Retina (tissue), 1 donor: ENCODE measurements around the gene LDLRAD4.
"Not testable (repeated sequence)": the region's sequence is repeated elsewhere in the genome, so short reads cannot be mapped to it uniquely, and the experiment has no call there.

Experiments
- DNase-seq: peaks from one replicate; pipeline ENCODE4 v3.0.0-alpha.2; 2016

LDLRAD4 gene

GRCh38 chr18:13585379-13586153 lies 367.0 kb downstream of the LDLRAD4 start:
- no peak for DNase-seq

DNA sequence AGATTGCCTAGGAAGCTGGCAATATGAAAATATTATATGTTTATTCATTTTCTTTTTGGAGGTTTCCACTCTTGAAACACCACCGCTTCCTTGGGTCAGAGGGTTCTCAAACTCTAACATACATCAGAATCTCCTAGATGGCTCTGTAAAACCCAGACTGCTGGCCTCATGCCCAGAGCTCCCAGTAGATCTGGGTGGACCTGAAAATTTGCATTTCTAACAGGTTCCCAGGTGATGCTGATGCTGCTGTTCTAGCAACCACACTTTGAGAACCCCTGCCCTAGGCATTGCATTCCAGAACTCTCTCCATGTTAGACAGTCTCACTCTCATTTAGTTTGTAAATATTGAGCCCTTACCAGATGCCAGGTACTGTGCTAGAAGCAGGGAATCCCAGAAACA lies 368.4 kb downstream of the LDLRAD4 start:
- no peak for DNase-seq

GRCh38 chr18:13587477-13587876 lies 368.9 kb downstream of the LDLRAD4 start:
- DNase-seq, result no peak

- no peak for DNase-seq
Observed at GRCh38 chr18:13587937-13588336, 369.4 kb downstream of the LDLRAD4 start.

GRCh38 chr18:13589316-13589715 lies 370.8 kb downstream of the LDLRAD4 start:
- DNase-seq, result no peak

- no peak for DNase-seq
Observed at GRCh38 chr18:13589943-13590342, 371.4 kb downstream of the LDLRAD4 start.

- no peak for DNase-seq
Observed at GRCh38 chr18:13592246-13592645, 373.7 kb downstream of the LDLRAD4 start.

DNA sequence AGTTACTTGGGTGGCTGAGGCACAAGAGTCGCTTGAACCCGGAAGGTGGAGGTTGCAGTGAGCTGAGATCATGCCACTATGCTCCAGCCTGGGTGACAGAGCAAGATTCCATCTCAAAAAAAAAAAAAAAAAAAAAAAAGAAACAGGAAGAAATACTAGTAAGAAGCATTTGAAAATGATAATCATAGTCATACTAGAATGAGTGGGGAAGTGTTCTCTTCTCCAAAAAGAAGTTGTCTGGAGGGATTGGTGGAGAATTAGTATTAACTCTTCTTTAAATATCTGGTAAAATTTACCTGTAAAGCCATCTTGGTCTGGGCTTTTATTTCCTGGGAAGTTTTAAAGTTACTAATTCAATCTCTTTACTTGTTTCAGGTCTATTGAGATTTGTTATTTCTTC lies 376.0 kb downstream of the LDLRAD4 start:
- no peak for DNase-seq

- no peak for DNase-seq
Observed at GRCh38 chr18:13597068-13597467, 378.5 kb downstream of the LDLRAD4 start.

DNA sequence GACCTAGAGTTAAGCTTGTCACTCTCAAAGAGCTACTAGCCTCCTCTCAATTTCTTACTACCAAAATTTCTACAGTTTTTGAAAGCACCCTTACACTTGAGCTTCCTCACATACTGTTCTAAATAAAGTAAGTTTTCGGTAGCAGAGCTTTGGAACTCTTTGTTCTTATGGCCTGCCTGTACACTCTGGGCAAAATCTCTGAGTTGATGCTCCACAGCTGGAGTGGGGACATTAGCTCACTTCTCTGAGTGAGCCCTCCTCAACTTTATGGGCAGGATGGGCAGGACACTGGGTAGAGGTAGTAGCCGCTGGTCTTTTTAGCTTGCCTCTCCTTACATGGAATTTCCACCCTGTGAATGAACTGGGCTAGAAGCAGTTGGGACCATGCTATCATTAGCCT lies 380.0 kb downstream of the LDLRAD4 start:
- no peak for DNase-seq

DNA sequence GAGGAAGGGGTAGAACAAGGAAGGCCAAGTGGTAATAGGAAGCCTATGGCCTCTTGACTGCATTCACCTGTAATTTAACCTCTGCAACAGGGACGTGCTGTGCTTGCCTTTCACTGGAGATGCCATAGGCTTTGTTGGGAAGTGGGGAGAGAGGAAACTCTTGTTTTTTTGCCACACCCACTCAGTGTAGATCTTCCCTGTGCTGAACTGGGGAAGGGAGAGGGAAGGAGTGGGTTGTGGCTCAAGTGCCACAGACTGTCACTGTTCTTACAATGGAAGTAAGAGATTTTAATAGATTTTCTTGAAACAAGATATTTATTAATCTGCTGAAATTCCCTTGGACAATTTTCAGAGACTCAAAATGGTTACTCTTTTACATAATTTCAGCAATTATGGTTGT lies 380.5 kb downstream of the LDLRAD4 start:
- DNase-seq, result no peak

- no peak for DNase-seq
Observed at GRCh38 chr18:13603304-13604019, 384.9 kb downstream of the LDLRAD4 start.

- DNase-seq, result no peak
Observed at GRCh38 chr18:13604786-13605185, 386.2 kb downstream of the LDLRAD4 start.

- no peak for DNase-seq
Observed at GRCh38 chr18:13605477-13605876, 386.9 kb downstream of the LDLRAD4 start.

GRCh38 chr18:13605901-13606300 lies 387.3 kb downstream of the LDLRAD4 start:
- DNase-seq, result no peak

DNA sequence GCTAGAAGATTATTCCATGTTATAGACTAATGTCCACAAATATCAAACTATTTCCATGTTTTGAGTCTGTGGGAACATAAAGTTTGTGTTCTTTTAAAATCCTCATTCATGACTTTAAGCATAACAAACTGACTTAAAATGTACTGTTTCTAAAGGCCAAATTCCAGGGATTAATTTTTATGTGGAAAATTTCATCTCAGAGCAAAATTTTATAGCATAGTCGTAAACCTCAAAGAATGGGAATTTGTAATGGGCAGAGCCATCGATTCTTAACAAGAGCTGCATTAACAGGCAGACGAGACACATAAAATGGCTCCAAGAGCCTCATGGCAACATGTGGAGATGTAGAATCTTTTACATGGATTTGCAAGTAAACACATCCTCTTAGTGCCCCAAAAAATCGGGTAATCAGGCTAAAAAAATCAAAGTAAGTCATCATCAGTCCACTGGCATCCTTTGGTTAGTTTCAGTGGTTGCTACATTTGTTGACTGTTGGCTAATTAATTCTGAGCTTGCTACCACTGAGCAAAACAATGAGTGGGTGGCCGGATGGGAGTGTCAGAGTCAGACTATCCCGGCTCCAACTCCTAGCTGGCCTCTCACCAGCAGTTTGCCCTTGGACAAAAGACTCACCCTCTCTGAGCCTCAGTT lies 388.2 kb downstream of the LDLRAD4 start:
- no peak for DNase-seq

DNA sequence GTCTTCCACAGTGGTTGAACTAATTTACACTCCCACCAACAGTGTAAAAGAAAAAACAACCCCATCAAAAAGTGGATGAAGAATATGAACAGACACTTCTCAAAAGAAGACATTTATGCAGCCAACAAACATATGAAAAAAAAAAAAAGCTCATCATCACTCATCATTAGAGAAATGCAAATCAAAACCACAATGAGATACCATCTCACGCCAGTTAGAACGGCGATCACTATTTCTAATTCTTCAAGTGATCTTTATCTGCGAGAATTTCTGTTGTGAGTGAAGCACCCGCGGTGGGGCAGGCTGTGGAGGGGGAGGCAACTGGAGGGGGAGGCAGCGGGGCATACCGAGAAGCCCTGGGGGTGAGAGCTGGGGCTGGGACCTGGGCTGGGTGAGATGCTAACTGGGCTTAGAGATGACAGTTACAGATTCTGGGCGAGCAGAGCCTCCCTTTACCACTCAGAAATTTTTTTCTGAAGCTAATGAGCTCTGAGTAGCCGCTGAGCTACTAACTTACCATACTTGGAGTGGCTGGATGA lies 389.5 kb downstream of the LDLRAD4 start:
- DNase-seq, result not testable (repeated sequence)

DNA sequence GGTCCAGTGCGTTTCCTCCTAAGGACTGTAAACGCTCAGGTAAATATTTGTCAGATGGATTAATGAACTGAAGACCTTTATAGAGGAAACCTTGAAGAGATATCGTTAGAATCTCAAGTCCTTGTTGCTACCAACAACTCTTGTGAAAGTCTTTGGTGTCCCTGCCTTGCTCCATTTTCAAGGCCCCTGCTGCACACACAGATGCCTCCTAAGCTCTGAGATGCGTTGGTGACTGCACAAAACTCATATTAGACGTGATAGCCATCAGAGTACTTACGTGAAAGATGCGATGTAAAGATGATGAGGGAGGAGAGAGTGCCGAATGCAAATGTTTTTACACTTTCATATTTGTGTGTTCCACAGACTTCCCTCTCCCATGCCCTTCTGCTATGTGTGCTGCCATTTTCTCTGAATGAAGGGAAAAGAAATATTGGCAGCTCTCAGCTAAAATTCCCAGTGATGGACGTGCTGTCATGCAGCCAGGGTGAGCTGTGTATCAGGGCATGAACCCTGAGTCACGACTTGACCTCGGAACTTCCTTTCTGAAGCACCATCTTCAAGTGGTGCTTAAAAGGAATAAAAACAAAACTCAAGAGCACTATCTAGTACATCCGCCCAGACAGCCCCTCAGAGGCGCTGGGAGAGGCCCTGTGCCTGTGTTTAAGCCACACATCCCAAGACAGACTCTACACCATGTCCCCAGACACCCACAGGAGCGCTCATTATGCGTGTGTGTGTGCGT lies 390.4 kb downstream of the LDLRAD4 start:
- DNase-seq, result no peak

DNA sequence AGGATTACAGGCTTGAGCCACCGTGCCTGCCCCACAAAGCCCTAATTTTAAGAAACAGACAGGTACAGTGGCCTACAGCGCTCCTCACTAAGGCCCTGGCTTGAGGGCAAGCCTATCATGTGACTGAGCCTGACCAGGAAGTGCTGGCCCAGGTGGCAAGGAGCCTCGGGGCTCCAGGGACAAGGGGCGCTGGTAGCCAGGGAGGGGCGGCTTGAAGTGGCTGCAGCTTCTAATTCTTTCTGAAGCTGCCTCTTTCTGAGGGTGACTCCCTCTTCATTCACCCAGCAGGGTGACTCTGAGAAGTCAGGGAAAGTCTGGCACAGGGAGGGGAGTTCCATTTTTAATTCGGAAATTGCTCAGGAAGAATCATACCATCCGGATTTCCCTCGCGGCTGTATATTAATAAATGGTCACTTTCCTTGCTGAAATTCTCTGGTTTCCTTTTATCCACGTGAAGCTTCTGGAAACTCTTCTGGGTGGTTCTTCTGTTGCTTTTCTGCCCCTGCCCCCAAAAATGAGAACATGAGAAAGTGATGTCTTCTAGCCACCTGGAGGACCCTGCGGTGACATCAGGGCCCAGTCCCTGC lies 392.1 kb downstream of the LDLRAD4 start:
- DNase-seq, result no peak

- DNase-seq, result no peak
Observed at GRCh38 chr18:13611142-13611600, 392.6 kb downstream of the LDLRAD4 start.

GRCh38 chr18:13611601-13612195 lies 393.1 kb downstream of the LDLRAD4 start:
- DNase-seq, result peak; percentile 83
